ENCODE results near the gene ATF5. TPM values are rescaled to one million over a fixed set of nuclear protein-coding genes. Genes with fewer than 3 reads are reported as not detected.
"Not testable (repeated sequence)": the region's sequence is repeated elsewhere in the genome, so short reads cannot be mapped to it uniquely, and the experiment has no call there.

ATF5 gene
- total and polyA plus RNA-seq, 4 donors: 7.0 to 49.1 (median 33.9) TPM

DNA sequence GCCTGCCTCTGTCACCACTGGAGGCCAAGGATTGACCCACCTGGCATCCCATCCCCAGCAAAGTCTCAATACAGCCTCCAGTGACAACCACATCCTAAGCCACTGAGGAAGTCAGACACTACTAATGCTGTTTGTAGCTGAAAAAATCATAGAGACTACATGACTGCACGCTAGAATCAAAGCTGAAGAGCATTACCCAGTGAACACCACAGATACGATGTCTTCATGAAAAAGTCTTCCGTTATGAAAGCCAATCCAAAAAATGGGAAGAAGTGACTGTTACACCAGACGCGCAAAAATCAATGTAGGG, 11.4 kb downstream of the ATF5 start:
- ATAC-seq (ENCODE audit: insufficient read depth, low FRiP score) (no peak), DNase-seq (no peak)
- Histone ChIP-seq H3K4me1 (ENCODE audit: control insufficient read depth in 5 of 5, insufficient read depth in 5 of 5, low read length in 5 of 5) (peaks cover 0 to 6% (median 0%) of the 10 kb centered on the region in 5 donors), H3K27ac (ENCODE audit: low read depth in 1 of 2, low read length in 1 of 2) (no peak overlapping the region), H3K27me3 (ENCODE audit: control insufficient read depth in 3 of 3, insufficient read depth in 3 of 3, low read length in 2 of 3) (no peaks in the 10 kb centered on the region), H3K4me3 (no peak overlapping the region), H3K9ac (ENCODE audit: insufficient read depth in 1 of 2, low read length in 2 of 2) (no peak overlapping the region), H3K36me3 (ENCODE audit: control insufficient read depth in 4 of 4, insufficient read depth in 4 of 4, low read length in 4 of 4) (no peaks in the 10 kb centered on the region), H3K9me3 (ENCODE audit: control insufficient read depth in 4 of 4, insufficient read depth in 3 of 4, low read length in 3 of 4) (no peaks in the 10 kb centered on the region)
- TF ChIP-seq, protein P1, sequence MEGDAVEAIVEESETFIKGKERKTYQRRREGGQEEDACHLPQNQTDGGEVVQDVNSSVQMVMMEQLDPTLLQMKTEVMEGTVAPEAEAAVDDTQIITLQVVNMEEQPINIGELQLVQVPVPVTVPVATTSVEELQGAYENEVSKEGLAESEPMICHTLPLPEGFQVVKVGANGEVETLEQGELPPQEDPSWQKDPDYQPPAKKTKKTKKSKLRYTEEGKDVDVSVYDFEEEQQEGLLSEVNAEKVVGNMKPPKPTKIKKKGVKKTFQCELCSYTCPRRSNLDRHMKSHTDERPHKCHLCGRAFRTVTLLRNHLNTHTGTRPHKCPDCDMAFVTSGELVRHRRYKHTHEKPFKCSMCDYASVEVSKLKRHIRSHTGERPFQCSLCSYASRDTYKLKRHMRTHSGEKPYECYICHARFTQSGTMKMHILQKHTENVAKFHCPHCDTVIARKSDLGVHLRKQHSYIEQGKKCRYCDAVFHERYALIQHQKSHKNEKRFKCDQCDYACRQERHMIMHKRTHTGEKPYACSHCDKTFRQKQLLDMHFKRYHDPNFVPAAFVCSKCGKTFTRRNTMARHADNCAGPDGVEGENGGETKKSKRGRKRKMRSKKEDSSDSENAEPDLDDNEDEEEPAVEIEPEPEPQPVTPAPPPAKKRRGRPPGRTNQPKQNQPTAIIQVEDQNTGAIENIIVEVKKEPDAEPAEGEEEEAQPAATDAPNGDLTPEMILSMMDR (IDR thresholded peaks at IDR 0.05; ENCODE audit: control extremely low read depth, extremely low read depth): no peak
- WGBS, 2 donors: 92 to 95% methylated on average over 5 of the region's 5 CpGs

DNA sequence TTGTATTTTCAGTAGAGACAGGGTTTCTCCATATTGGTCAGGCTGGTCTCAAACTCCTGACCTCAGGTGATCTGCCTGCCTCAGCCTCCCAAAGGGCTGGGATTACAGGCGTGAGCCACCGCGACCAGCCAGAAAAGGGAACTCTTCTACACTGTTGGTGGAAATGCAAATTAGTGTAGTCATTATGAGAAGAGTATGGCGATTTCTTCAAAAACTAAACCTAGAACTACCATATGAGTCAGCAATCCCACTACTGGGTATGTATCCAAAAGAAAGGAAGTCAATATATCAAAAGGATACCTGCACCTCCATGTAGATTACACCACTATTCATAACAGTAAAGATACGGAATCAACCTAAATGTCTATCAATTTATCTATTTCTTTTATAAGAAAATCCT, 15.6 kb downstream of the ATF5 start:
- DNase-seq: not testable (repeated sequence)
- WGBS, 2 donors: 46 to 70% methylated on average over 5 of the region's 5 CpGs

DNA sequence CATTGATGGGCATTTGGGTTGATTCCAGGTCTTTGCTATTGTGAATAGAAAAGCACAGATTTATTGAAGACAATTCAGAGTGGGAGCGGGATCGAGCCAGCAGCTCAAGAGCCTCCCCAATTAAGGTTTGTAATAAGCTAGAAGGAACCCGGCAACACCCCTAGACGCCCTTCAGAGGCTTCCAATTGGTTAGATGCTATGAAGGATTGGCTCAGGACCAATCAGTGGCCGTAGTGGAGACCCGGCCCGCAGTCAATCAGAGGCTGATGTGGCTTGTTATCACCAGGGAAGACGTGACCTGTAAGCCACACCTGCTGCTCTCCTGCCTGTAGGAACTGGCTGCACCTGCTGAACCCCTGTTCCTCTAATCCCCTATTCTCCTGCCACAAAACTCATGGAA, 17.4 kb downstream of the ATF5 start:
- TF ChIP-seq, protein P1 (IDR thresholded peaks at IDR 0.05; ENCODE audit: control extremely low read depth, extremely low read depth): no peak
- H3K9ac ChIP-seq (ENCODE audit: insufficient read depth in 1 of 2, low read length in 2 of 2): no peak overlapping the region
- H3K9me3 ChIP-seq (ENCODE audit: control insufficient read depth in 4 of 4, insufficient read depth in 3 of 4, low read length in 3 of 4): no peaks in the 10 kb centered on the region
- no peak overlapping the region for H3K4me3 ChIP-seq
- H3K4me1 ChIP-seq (ENCODE audit: control insufficient read depth in 5 of 5, insufficient read depth in 5 of 5, low read length in 5 of 5): no peaks in the 10 kb centered on the region
- DNase-seq: no peak
- H3K36me3 ChIP-seq (ENCODE audit: control insufficient read depth in 4 of 4, insufficient read depth in 4 of 4, low read length in 4 of 4): no peaks in the 10 kb centered on the region
- H3K27ac ChIP-seq (ENCODE audit: low read depth in 1 of 2, low read length in 1 of 2): no peak overlapping the region
- no peak for ATAC-seq (ENCODE audit: insufficient read depth, low FRiP score)
- no peaks in the 10 kb centered on the region for H3K27me3 ChIP-seq (ENCODE audit: control insufficient read depth in 3 of 3, insufficient read depth in 3 of 3, low read length in 2 of 3)
- WGBS, 2 donors: 87 to 90% methylated on average over 8 of the region's 8 CpGs

More for the DNA sequence above, 15.6 kb downstream of the ATF5 start:
- not testable (repeated sequence) for ATAC-seq (ENCODE audit: insufficient read depth, low FRiP score); H3K4me3 ChIP-seq; H3K27me3 ChIP-seq (ENCODE audit: control insufficient read depth in 3 of 3, insufficient read depth in 3 of 3, low read length in 2 of 3); H3K36me3 ChIP-seq (ENCODE audit: control insufficient read depth in 4 of 4, insufficient read depth in 4 of 4, low read length in 4 of 4); H3K4me1 ChIP-seq (ENCODE audit: control insufficient read depth in 5 of 5, insufficient read depth in 5 of 5, low read length in 5 of 5); H3K27ac ChIP-seq (ENCODE audit: low read depth in 1 of 2, low read length in 1 of 2); H3K9ac ChIP-seq (ENCODE audit: insufficient read depth in 1 of 2, low read length in 2 of 2); H3K9me3 ChIP-seq (ENCODE audit: control insufficient read depth in 4 of 4, insufficient read depth in 3 of 4, low read length in 3 of 4)

DNA sequence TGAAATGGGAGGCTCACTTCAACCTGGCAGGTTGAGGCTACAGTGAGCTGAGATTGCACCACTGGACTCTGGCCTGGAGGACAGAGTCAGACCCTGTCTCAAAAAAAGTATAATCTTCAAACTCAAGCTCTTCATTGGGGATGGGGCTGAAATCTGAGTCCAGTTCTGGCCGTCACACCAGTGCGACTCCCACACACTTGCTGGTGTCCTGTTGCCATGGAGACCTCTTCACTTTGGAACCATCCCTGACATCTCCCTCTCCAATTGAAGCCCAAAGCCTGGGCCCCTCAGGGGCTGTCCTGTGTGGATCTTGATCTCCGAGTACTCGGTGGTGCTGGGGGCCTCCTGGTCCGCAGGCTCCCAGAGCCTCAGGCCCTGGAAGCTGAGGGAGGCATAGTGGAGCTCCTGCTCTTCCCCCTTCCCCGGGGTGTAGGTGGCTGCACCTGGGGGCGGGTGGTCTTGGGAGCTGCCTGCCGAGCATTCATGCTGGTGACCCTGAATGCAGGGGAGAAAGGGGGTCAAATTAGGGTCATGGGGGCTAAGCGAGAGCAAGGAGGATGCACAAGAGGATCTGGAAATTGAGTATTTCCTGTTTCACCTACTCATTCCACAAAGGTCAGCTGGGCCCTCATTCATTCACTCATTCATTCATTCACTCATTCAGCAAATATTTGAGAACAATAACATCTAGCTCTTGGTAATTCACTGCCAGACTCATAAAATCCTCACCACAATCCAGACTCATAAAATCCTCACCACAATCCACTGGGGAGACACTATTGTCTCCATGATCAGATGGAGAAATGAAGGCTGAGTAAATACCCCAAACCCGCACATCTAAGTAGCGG, 21.0 kb downstream of the ATF5 start:
- Histone ChIP-seq H3K4me1 (ENCODE audit: control insufficient read depth in 5 of 5, insufficient read depth in 5 of 5, low read length in 5 of 5) (peaks cover 0 to 30% (median 12%) of the 10 kb centered on the region in 5 donors), H3K27me3 (ENCODE audit: control insufficient read depth in 3 of 3, insufficient read depth in 3 of 3, low read length in 2 of 3) (no peaks in the 10 kb centered on the region), H3K9ac (ENCODE audit: insufficient read depth in 1 of 2, low read length in 2 of 2) (no peak overlapping the region), H3K4me3 (no peak overlapping the region), H3K9me3 (ENCODE audit: control insufficient read depth in 4 of 4, insufficient read depth in 3 of 4, low read length in 3 of 4) (no peaks in the 10 kb centered on the region), H3K27ac (ENCODE audit: low read depth in 1 of 2, low read length in 1 of 2) (no peak overlapping the region), H3K36me3 (ENCODE audit: control insufficient read depth in 4 of 4, insufficient read depth in 4 of 4, low read length in 4 of 4) (no peaks in the 10 kb centered on the region)
- 77 to 88% methylated on average over 11 of the region's 11 CpGs for WGBS, 2 donors
- TF ChIP-seq, protein P1 (IDR thresholded peaks at IDR 0.05; ENCODE audit: control extremely low read depth, extremely low read depth): no peak
- no peak for DNase-seq
- ATAC-seq (ENCODE audit: insufficient read depth, low FRiP score): no peak

Measured in lung (tissue), 12 donors.